ENCODE results near the gene SLC51A.

DNA sequence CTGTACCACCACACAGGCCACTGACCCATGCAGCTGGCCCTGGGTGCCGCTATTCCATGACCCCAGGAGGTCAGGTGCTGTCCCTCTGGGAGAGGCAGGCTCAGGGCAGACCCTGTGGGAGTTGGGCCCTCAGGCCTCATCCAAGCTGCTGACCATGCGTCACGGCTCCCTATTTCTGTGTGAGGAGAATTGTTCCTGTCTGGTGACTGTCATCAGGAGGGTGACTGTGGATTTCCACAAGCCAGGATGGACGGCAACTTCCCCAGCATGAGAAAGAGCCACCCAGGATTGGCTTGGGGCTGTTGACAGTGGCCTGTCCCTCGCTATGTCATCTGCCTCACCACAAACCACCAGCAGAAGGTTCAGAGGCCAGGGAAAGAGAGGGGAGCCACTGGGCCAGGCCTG lies 46.5 kb upstream of the SLC51A start:
- no peak for TF ChIP-seq CTCF (IDR thresholded peaks at IDR 0.05)
- no peak for TF ChIP-seq POLR2A (IDR thresholded peaks at IDR 0.05)
